Tibial artery (tissue), 4 donors: ENCODE results near the gene BEGAIN.

Experiments
- DNase-seq, 2 donors: peaks; one replicate each; pipeline ENCODE4 v3.0.0-alpha.2; 2019
- H3K27ac ChIP-seq, 2 donors: fragments of 200-600 bp; sonication (generic) in 1 of 2; 1 replicate in 1 of 2; 2 replicates in 1 of 2; pipeline ENCODE4 v1.5.1; 2018 to 2019; ENCODE audit warnings: mild to moderate bottlenecking in 1 of 2
- H3K27me3 ChIP-seq, 2 donors: fragments of 200-600 bp; sonication (generic) in 1 of 2; one replicate each; pipeline versions ENCODE4 v1.5.1 to v1.6.0; 2016 to 2019
- H3K36me3 ChIP-seq, 3 donors: fragments of 200-600 bp; sonication (generic) in 2 of 3; one replicate each; pipeline ENCODE4 v1.5.1; 2016 to 2019; ENCODE audit warnings: mild to moderate bottlenecking in 2 of 3
- H3K4me1 ChIP-seq, 4 donors: fragments of 200-600 bp; sonication (generic) in 2 of 4; 1 replicate in 3 of 4; 2 replicates in 1 of 4; pipeline ENCODE4 v1.5.1; 2016 to 2019
- H3K4me3 ChIP-seq, 2 donors: fragments of 200-600 bp; sonication (generic) in 1 of 2; 1 replicate in 1 of 2; 2 replicates in 1 of 2; pipeline ENCODE4 v1.5.1; 2018 to 2019; ENCODE audit warnings: mild to moderate bottlenecking in 2 of 2
- H3K9me3 ChIP-seq, 3 donors: fragments of 200-600 bp; sonication (generic) in 1 of 3; one replicate each; pipeline ENCODE4 v1.5.1; 2016 to 2019
- intact Hi-C: fragments of 100-400 bp; cut with DNase I; formaldehyde crosslinking; loops from one replicate; pipeline ENCODE4 v1.15.0; 2023; ENCODE audit warnings: low total_unique reads
- TF ChIP-seq, protein P1 (sequence below), 2 experiments: fragments of 200-600 bp in 1 of 2; fragments of 450-650 bp in 1 of 2; IDR thresholded peaks; one replicate each; pipeline ENCODE4 v1.5.1; 2017 to 2019; ENCODE audit warnings: antibody characterized with exemption in 2 of 2, mild to moderate bottlenecking in 1 of 2, moderate library complexity in 1 of 2

Gene BEGAIN

GRCh38 chr14:100528962-100529560, 58.2 kb downstream of the BEGAIN start:
- Histone ChIP-seq H3K4me1 (peaks cover 0 to 5% (median 0%) of the 10 kb centered on the region in 4 donors), H3K9me3 (no peaks in the 10 kb centered on the region), H3K36me3 (peaks cover 16 to 51% (median 28%) of the 10 kb centered on the region in 3 donors), H3K27ac (no peak overlapping the region), H3K27me3 (no peaks in the 10 kb centered on the region), H3K4me3 (no peak overlapping the region)
- DNase-seq = peak in 1 of 2 donors; percentile 56
- TF ChIP-seq, protein P1, sequence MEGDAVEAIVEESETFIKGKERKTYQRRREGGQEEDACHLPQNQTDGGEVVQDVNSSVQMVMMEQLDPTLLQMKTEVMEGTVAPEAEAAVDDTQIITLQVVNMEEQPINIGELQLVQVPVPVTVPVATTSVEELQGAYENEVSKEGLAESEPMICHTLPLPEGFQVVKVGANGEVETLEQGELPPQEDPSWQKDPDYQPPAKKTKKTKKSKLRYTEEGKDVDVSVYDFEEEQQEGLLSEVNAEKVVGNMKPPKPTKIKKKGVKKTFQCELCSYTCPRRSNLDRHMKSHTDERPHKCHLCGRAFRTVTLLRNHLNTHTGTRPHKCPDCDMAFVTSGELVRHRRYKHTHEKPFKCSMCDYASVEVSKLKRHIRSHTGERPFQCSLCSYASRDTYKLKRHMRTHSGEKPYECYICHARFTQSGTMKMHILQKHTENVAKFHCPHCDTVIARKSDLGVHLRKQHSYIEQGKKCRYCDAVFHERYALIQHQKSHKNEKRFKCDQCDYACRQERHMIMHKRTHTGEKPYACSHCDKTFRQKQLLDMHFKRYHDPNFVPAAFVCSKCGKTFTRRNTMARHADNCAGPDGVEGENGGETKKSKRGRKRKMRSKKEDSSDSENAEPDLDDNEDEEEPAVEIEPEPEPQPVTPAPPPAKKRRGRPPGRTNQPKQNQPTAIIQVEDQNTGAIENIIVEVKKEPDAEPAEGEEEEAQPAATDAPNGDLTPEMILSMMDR (IDR thresholded peaks at IDR 0.05) = no peak
- intact Hi-C loops = no loop called here

DNA sequence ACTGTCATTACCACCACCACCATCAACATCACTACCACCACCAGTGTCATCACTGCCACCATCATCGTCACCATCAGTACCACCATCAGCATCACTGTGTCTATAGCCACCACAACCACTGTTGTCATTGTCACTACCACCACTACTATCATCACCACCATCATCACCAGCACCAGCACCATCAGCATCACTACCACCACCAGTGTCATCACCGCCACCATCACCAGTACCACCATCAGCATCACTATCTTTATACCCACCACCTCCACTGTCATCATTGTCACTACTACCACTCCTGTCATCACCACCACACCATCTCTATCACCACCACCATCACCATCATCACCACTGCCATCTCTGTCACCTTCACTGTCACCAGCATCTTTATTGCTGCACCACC, 60.6 kb downstream of the BEGAIN start:
- H3K27me3 ChIP-seq = no peaks in the 10 kb centered on the region

DNA sequence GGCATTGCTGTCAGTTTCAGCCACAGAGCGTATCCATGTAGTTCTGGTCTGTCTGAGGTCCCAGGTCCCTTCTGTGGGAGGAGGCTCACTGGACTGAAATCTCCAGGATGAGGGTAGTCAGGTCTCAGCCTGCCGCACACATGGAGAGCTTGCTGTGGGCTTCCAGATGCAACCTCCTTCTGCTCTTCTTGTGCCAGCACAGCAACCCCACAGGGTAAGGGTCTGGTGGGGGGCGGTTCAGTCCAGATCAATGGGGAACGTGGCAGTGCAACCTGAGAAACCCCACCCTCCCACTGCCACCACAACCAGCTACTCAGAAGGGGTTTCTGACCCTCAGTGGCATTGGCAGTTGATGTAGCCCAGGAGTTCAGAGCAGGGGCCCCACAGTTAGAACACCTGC, 61.2 kb downstream of the BEGAIN start:
- H3K4me1 ChIP-seq = no peaks in the 10 kb centered on the region
- no peak for DNase-seq
- intact Hi-C loops = no loop called here

More for the DNA sequence above, 60.6 kb downstream of the BEGAIN start:
- DNase-seq = no peak
- intact Hi-C loops = no loop called here
- no peaks in the 10 kb centered on the region for H3K9me3 ChIP-seq
- H3K27ac ChIP-seq = no peak overlapping the region
- no peaks in the 10 kb centered on the region for H3K4me1 ChIP-seq
- no peak overlapping the region for H3K4me3 ChIP-seq
- TF ChIP-seq, protein P1 (IDR thresholded peaks at IDR 0.05) = no peak
- peaks cover 16 to 51% (median 28%) of the 10 kb centered on the region in 3 donors for H3K36me3 ChIP-seq

DNA sequence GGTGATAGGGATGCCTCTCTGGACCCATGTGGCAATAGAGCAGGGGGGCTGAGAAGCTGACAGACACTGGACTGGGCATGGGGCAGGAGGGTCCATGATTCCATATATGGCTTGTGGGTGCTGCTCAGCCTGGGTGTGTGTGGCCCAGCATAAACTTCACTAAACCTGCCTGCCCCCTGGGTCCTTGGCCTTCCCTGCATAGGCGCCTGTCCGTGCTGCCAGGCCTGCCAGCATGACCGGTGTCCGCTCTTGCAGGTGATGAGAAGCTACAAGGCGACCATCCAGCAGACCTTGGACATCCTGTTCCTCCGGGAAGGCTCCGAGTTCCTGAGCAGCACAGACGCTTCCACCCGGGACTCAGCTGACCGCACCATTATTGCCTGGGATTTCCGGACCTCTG, 61.6 kb downstream of the BEGAIN start:
- no peaks in the 10 kb centered on the region for H3K4me1 ChIP-seq
- TF ChIP-seq, protein P1 (IDR thresholded peaks at IDR 0.05) = no peak

More for the DNA sequence above, 61.2 kb downstream of the BEGAIN start:
- Histone ChIP-seq H3K4me3 (no peak overlapping the region), H3K27me3 (no peaks in the 10 kb centered on the region), H3K9me3 (no peaks in the 10 kb centered on the region), H3K36me3 (peaks cover 16 to 51% (median 28%) of the 10 kb centered on the region in 3 donors), H3K27ac (no peak overlapping the region)
- TF ChIP-seq, protein P1 (IDR thresholded peaks at IDR 0.05) = no peak

DNA sequence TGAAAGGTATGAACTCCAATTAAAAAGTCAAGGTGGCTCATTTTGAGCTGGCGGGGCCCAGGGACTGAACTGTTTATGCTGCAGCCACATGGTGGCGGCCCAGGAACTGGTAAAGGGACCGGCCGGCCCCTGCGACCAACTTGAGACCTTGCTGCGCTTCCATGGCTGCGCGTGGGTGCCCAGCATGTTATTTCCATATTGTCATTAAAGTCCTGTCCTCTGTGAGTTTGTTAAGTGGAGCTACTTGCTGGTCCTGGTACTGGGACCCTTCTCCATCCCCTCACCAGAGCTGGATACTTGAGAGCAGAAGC, 62.3 kb downstream of the BEGAIN start:
- DNase-seq = peak in 1 of 2 donors; percentile 60
- no peaks in the 10 kb centered on the region for H3K4me1 ChIP-seq
- H3K4me3 ChIP-seq = no peak overlapping the region
- TF ChIP-seq, protein P1 (IDR thresholded peaks at IDR 0.05) = no peak
- H3K27me3 ChIP-seq = no peaks in the 10 kb centered on the region
- peaks cover 16 to 45% (median 27%) of the 10 kb centered on the region in 3 donors for H3K36me3 ChIP-seq
- H3K9me3 ChIP-seq = no peaks in the 10 kb centered on the region
- intact Hi-C loops = no loop called here
- no peak overlapping the region for H3K27ac ChIP-seq

More for the DNA sequence above, 61.6 kb downstream of the BEGAIN start:
- no peak overlapping the region for H3K4me3 ChIP-seq
- DNase-seq = peak in 1 of 2 donors; percentile 48
- intact Hi-C loops = no loop called here
- H3K27ac ChIP-seq = no peak overlapping the region
- H3K27me3 ChIP-seq = no peaks in the 10 kb centered on the region
- peaks cover 16 to 51% (median 28%) of the 10 kb centered on the region in 3 donors for H3K36me3 ChIP-seq
- H3K9me3 ChIP-seq = no peaks in the 10 kb centered on the region
